Chondrocyte (in vitro differentiated cells): ENCODE data around the gene GPSM3. TPM values are rescaled to one million over a fixed set of nuclear protein-coding genes. Genes with fewer than 3 reads are reported as not detected.

Experiments used
- DNase-seq: peaks from one replicate; pipeline ENCODE4 v3.0.0; 2021; ENCODE audit warnings: mixed read lengths, low spot score
- H3K27ac Mint-ChIP-seq: one replicate; pipeline ENCODE4 v1.8.0; 2021; ENCODE audit warnings: mild to moderate bottlenecking, moderate library complexity, mixed read lengths; ENCODE audit not compliant: unreplicated experiment
- H3K27me3 Mint-ChIP-seq: 2 replicates; pipeline ENCODE4 v1.8.0; 2021; ENCODE audit warnings: low read depth, mixed read lengths
- H3K36me3 Mint-ChIP-seq: 2 replicates; pipeline ENCODE4 v1.8.0; 2021; ENCODE audit warnings: low read depth, mixed read lengths
- H3K4me1 Mint-ChIP-seq: 2 replicates; pipeline ENCODE4 v1.8.0; 2021; ENCODE audit warnings: low read depth, mild to moderate bottlenecking, mixed read lengths
- H3K4me3 Mint-ChIP-seq: one replicate; pipeline ENCODE4 v1.8.0; 2021; ENCODE audit warnings: mild to moderate bottlenecking, moderate library complexity, mixed read lengths; ENCODE audit not compliant: unreplicated experiment
- H3K9me3 Mint-ChIP-seq: 2 replicates; pipeline ENCODE4 v1.8.0; 2021; ENCODE audit warnings: low read depth, mixed read lengths
- CTCF ChIP-seq: fragments of 200-600 bp; sonication (generic); IDR thresholded peaks from 2 replicates; pipeline ENCODE4 v1.5.0; 2021; ENCODE audit warnings: antibody characterized with exemption, mild to moderate bottlenecking, moderate library complexity
- total RNA-seq: library from RNA; stranded (reverse); gene quantifications from 3 replicates; pipeline ENCODE4 v1.2.1, GENCODE V29; 2021

GPSM3 gene
- total RNA-seq, 1 donor from 2014 or later: 5.6 TPM

- TF ChIP-seq CTCF: no peak
Observed at GRCh38 chr6:32177183-32177787, 15.2 kb downstream of the GPSM3 start.

GRCh38 chr6:32176476-32177182, 15.8 kb downstream of the GPSM3 start:
- TF ChIP-seq CTCF: no peak
- Mint-ChIP-seq H3K4me1 (peaks cover 66% of the 10 kb centered on the region), H3K27me3 (no peaks in the 10 kb centered on the region), H3K36me3 (peaks cover 7% of the 10 kb centered on the region), H3K4me3 (peak overlapping the region; percentile 81), H3K27ac (peak overlapping the region; percentile 94), H3K9me3 (no peaks in the 10 kb centered on the region)
- DNase-seq: peak; percentile 5

More at GRCh38 chr6:32177183-32177787, 15.2 kb downstream of the GPSM3 start:
- H3K27me3 Mint-ChIP-seq: no peaks in the 10 kb centered on the region
- peak; percentile 44 for DNase-seq
- H3K9me3 Mint-ChIP-seq: no peaks in the 10 kb centered on the region
- peaks cover 66% of the 10 kb centered on the region for H3K4me1 Mint-ChIP-seq
- H3K27ac Mint-ChIP-seq: peak overlapping the region; percentile 94
- peaks cover 7% of the 10 kb centered on the region for H3K36me3 Mint-ChIP-seq
- H3K4me3 Mint-ChIP-seq: peak overlapping the region; percentile 81

GRCh38 chr6:32175711-32176475, 16.6 kb downstream of the GPSM3 start, which contains the start of gene AGPAT1:
TSS of gene AGPAT1 (minus strand) at chr6:32176084. CDS start at chr6:32171496, 4,588 bp downstream.
- DNase-seq: peak; percentile 99
- Mint-ChIP-seq H3K4me3 (peak within 1 kb of the TSS; percentile 81), H3K4me1 (peaks cover 66% of the 10 kb centered on the region), H3K27ac (peak within 1 kb of the TSS; percentile 94), H3K36me3 (peaks cover 11% of the 10 kb centered on the region), H3K9me3 (no peaks in the 10 kb centered on the region), H3K27me3 (no peaks in the 10 kb centered on the region)
- no peak for TF ChIP-seq CTCF

DNA sequence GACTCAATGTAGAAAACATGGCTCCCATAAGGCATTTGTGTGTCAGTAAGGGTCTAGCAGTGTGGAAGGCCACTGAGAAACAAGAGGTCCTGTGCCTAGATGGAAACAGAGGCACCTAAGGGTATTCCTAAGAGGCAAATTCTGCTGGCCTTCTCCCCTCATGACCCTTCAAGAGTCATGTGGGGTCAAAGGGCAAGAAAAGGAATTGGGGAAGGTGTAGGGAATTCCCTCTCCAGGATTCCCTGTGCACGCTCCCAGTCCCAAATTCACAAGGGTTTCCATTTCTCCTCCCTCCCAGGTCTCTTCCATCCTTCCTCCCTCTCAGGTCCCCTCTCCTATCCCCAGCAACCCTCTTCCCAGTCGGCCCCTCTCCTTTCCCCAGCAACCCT, 17.1 kb downstream of the GPSM3 start:
- peak overlapping the region; percentile 77 for H3K27ac Mint-ChIP-seq
- DNase-seq: peak; percentile 57
- no peak for TF ChIP-seq CTCF
- H3K4me3 Mint-ChIP-seq: peak overlapping the region; percentile 81
- H3K27me3 Mint-ChIP-seq: no peaks in the 10 kb centered on the region
- H3K4me1 Mint-ChIP-seq: peaks cover 63% of the 10 kb centered on the region
- H3K9me3 Mint-ChIP-seq: no peaks in the 10 kb centered on the region
- H3K36me3 Mint-ChIP-seq: peaks cover 8% of the 10 kb centered on the region

DNA sequence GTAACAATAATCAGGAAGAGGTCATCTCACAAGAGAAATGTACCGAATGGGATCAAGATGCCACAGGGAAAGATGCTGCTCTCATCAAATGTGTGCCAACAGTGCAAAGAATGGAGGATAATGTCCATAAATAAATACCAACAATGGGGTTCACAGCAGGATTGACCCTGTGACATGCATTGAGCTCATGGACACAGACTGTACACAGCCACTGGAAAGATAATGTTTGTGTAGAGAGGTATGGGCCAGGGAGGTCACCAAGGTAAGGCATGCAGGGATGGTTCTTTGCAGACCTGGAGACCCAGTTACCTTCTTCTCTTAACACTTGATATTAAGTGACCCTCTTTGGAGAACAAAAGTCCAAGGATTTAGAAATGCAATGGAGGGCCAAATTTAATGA, 18.0 kb downstream of the GPSM3 start:
- peaks cover 13% of the 10 kb centered on the region for H3K36me3 Mint-ChIP-seq
- H3K9me3 Mint-ChIP-seq: no peaks in the 10 kb centered on the region
- H3K27me3 Mint-ChIP-seq: no peaks in the 10 kb centered on the region
- no peak for DNase-seq
- peak overlapping the region; percentile 81 for H3K4me3 Mint-ChIP-seq
- peaks cover 54% of the 10 kb centered on the region for H3K4me1 Mint-ChIP-seq
- TF ChIP-seq CTCF: no peak
- H3K27ac Mint-ChIP-seq: no peak overlapping the region
